PC-9 (cell line): ENCODE results near the gene PRPF4. TPM values are rescaled to one million over a fixed set of nuclear protein-coding genes. Genes with fewer than 3 reads are reported as not detected.
A peak's percentile ranks its signal among the peaks of the same experiment; 100 is the strongest.

Experiments
- BruUV-seq: library from RNA; stranded (reverse); fragments of 400-500 nt; replicated peaks from 2 replicates; lab custom pipeline; 2021; lab: Mats Ljungman, UMichigan
- CTCF ChIA-PET: fragments of 300-600 bp; sonication (Branson Sonifier 250); formaldehyde crosslinking; loops from one replicate; lab custom pipeline; 2022; ENCODE audit warnings: antibody characterized with exemption; lab: Charles Lee
- POLR2A ChIA-PET: fragments of 300-600 bp; sonication (Branson Sonifier 250); formaldehyde crosslinking; loops from one replicate; lab custom pipeline; 2022; ENCODE audit warnings: antibody characterized with exemption; ENCODE audit not compliant: unreplicated experiment; lab: Charles Lee
- DNase-seq, 2 experiments: peaks; one replicate each; pipeline versions ENCODE4 v3.0.0 to v3.0.0-alpha.2; 2015 to 2022; ENCODE audit warnings: mixed read lengths in 1 of 2
- H2AFZ ChIP-seq: fragments of 200-600 bp; sonication (generic); 2 replicates; pipeline ENCODE4 v1.8.1; 2017; ENCODE audit warnings: antibody characterized with exemption
- H3F3A ChIP-seq: fragments of 200-600 bp; sonication (generic); 2 replicates; pipeline ENCODE4 v1.8.1; 2017; ENCODE audit warnings: antibody characterized with exemption, mild to moderate bottlenecking, low read depth; ENCODE audit not compliant: insufficient read depth
- H3K27ac ChIP-seq: fragments of 200-600 bp; sonication (generic); 2 replicates; pipeline ENCODE4 v1.6.1; 2016; ENCODE audit warnings: mixed run types
- H3K27me3 ChIP-seq: fragments of 200-600 bp; sonication (generic); 2 replicates; pipeline ENCODE4 v1.6.1; 2016; ENCODE audit warnings: low read depth, mixed run types; ENCODE audit not compliant: insufficient read depth
- H3K36me3 ChIP-seq: fragments of 200-600 bp; sonication (generic); 2 replicates; pipeline ENCODE4 v1.6.1; 2016; ENCODE audit warnings: low read depth, mixed run types
- H3K4me1 ChIP-seq: fragments of 200-600 bp; sonication (generic); replicated peaks from 2 replicates; pipeline ENCODE4 v1.6.1; 2016; ENCODE audit warnings: mixed run types; ENCODE audit not compliant: insufficient read depth
- H3K4me2 ChIP-seq: fragments of 200-600 bp; sonication (generic); 2 replicates; pipeline ENCODE4 v1.6.1; 2017; ENCODE audit warnings: mixed run types
- H3K4me3 ChIP-seq: fragments of 200-600 bp; sonication (generic); 2 replicates; pipeline ENCODE4 v1.6.1; 2016; ENCODE audit warnings: mixed run types
- H3K79me2 ChIP-seq: fragments of 200-600 bp; sonication (generic); 2 replicates; pipeline ENCODE4 v1.6.1; 2017; ENCODE audit warnings: low read depth, mixed run types
- H3K9me2 ChIP-seq: fragments of 200-600 bp; sonication (generic); 2 replicates; pipeline ENCODE4 v1.8.1; 2017; ENCODE audit warnings: mild to moderate bottlenecking; ENCODE audit not compliant: insufficient read depth
- H3K9me3 ChIP-seq: fragments of 200-600 bp; sonication (generic); 2 replicates; pipeline ENCODE4 v1.8.1; 2016; ENCODE audit warnings: low read depth; ENCODE audit not compliant: insufficient read depth
- H4K20me1 ChIP-seq: fragments of 200-600 bp; sonication (generic); 2 replicates; pipeline ENCODE4 v1.8.1; 2017; ENCODE audit not compliant: insufficient read depth
- CTCF ChIP-seq: fragments of 200-600 bp; sonication (generic); conservative IDR thresholded peaks from 2 replicates; pipeline ENCODE4 v1.6.1; 2017; ENCODE audit warnings: mixed run types, antibody characterized with exemption, mild to moderate bottlenecking, moderate library complexity
- EZH2 ChIP-seq: fragments of 200-600 bp; sonication (generic); IDR thresholded peaks from 2 replicates; pipeline ENCODE4 v1.8.0; 2017; ENCODE audit warnings: antibody characterized with exemption, low read depth
- intact Hi-C: fragments of 100-400 bp; cut with micrococcal nuclease; formaldehyde crosslinking; loops from one replicate; pipeline ENCODE4 v1.10.0; 2022; ENCODE audit not compliant: unreplicated experiment
- total RNA-seq: library from RNA; stranded (reverse); gene quantifications from 2 replicates; pipeline ENCODE4 v1.2.3, GENCODE V29; 2021

The PRPF4 gene
- total RNA-seq, 1 experiment from 2014 or later: 36.3 TPM

GRCh38 chr9:113274474-113275156, 843 bp upstream of the PRPF4 start:
- Histone ChIP-seq H3K27ac (peak overlapping the region; percentile 50), H3K36me3 (peaks cover 31% of the 10 kb centered on the region), H3K9me2 (no peaks in the 10 kb centered on the region), H3K4me2 (peak overlapping the region; percentile 93), H3K79me2 (peaks cover 34% of the 10 kb centered on the region), H4K20me1 (no peaks in the 10 kb centered on the region; the same call in 1 of the 2 replicates), H3K4me1 (peaks cover 13% of the 10 kb centered on the region), H3K9me3 (no peaks in the 10 kb centered on the region), H2AFZ (peak overlapping the region; percentile 94), H3K4me3 (peak overlapping the region; percentile 81), H3K27me3 (no peaks in the 10 kb centered on the region), H3F3A (peaks cover 6% of the 10 kb centered on the region; the same call in 1 of the 2 replicates)
- ChIA-PET CTCF (interaction anchor here (0.5 to 2.0 kb wide), 13 partner anchors 40 to 1016 kb away, joined by 3 to 9 read pairs (median 5); partner anchors contain the start of genes C9orf43, FKBP15, POLE3 and SLC31A1), POLR2A (interaction anchor here (0.6 to 1.0 kb wide), 7 partner anchors 53 to 1378 kb away, joined by 3 to 7 read pairs (median 4); partner anchors contain the start of genes ALAD, FKBP15, SLC31A1 and SLC31A2)
- TF ChIP-seq CTCF (peak; percentile 86), EZH2 (no peak)
- BruUV-seq: TSS peak; percentile 57
- intact Hi-C loops: loop anchor here (1.0 to 10.0 kb wide), 8 partner anchors 54 to 384 kb away; partner anchors contain the start of genes C9orf43, FKBP15, POLE3 and SLC31A1
- DNase-seq: peak; percentile 32 to 65

- Histone ChIP-seq H3K9me3 (no peaks in the 10 kb centered on the region), H3K27ac (no peak overlapping the region), H3K9me2 (no peaks in the 10 kb centered on the region), H3K4me1 (peaks cover 12% of the 10 kb centered on the region), H2AFZ (no peak overlapping the region), H3K79me2 (peaks cover 32% of the 10 kb centered on the region), H3F3A (peaks cover 6% of the 10 kb centered on the region; the same call in 1 of the 2 replicates), H3K4me2 (no peak overlapping the region), H4K20me1 (no peaks in the 10 kb centered on the region; the same call in 1 of the 2 replicates), H3K4me3 (no peak overlapping the region), H3K36me3 (peaks cover 39% of the 10 kb centered on the region), H3K27me3 (no peaks in the 10 kb centered on the region)
- DNase-seq: no peak
- no peak for TF ChIP-seq EZH2
- no peak for TF ChIP-seq CTCF
- ChIA-PET CTCF (interaction anchor here (0.6 kb wide), 1 partner anchor 276 kb away, joined by 3 read pairs; no protein-coding TSS in a partner anchor), POLR2A (no interaction called here)
- no TSS peak for BruUV-seq
- intact Hi-C loops: loop anchor here (10.0 kb wide), 2 partner anchors 124 to 354 kb away; partner anchors contain the start of gene SLC31A2
Measured at GRCh38 chr9:113278840-113279239, 3.4 kb downstream of the PRPF4 start.

DNA sequence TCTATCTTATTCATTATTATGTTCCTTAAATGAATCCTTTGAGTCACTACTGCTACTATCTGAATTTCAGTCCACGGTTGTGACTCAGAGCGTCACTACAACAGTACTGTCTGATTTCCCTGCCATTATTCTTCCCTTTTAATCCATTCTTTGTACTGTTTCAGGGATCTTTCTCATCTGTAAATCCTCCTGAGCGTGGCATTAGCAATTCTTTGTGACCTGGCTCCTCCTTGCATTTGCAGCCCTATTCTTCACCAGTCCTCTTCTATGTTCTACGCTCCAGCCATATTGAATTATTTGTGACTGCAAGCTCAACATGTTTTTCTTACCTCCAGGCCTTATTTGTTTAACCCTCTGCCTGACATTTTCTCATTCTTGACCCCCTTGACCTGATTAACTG, 5.9 kb downstream of the PRPF4 start:
- Histone ChIP-seq H3K27me3 (no peaks in the 10 kb centered on the region), H3K9me2 (no peaks in the 10 kb centered on the region), H2AFZ (no peak overlapping the region), H3K9me3 (no peaks in the 10 kb centered on the region), H3K36me3 (peaks cover 56% of the 10 kb centered on the region), H3K4me1 (0 out of 2 replicates have a peak, but pooled peaks cover 3% of the 10 kb centered on the region), H3K4me3 (no peak overlapping the region), H3K27ac (no peak overlapping the region), H3K79me2 (peaks cover 12% of the 10 kb centered on the region), H3F3A (no peaks in the 10 kb centered on the region), H3K4me2 (no peak overlapping the region), H4K20me1 (no peaks in the 10 kb centered on the region)
- TF ChIP-seq EZH2: no peak
- ChIA-PET CTCF (no interaction called here), POLR2A (no interaction called here)
- intact Hi-C loops: no loop called here
- BruUV-seq: no TSS peak
- DNase-seq: no peak
